DOHH2 (cell line): ENCODE results near the gene APBA2.

Source experiments
- H3F3A ChIP-seq: fragments of 200-600 bp; sonication (generic), shearing (Covaris generic); 2 replicates; pipeline ENCODE4 v1.6.0; 2016; ENCODE audit warnings: antibody characterized with exemption, mild to moderate bottlenecking; ENCODE audit not compliant: control insufficient read depth, insufficient read depth
- H3K27ac ChIP-seq: fragments of 200-600 bp; sonication (generic); 2 replicates; pipeline ENCODE4 v1.5.1; 2014; ENCODE audit warnings: low read depth, mild to moderate bottlenecking, low read length, moderate library complexity
- H3K27me3 ChIP-seq: fragments of 200-600 bp; sonication (generic); 2 replicates; pipeline ENCODE4 v1.6.1; 2014; ENCODE audit warnings: mild to moderate bottlenecking, low read length, mixed read lengths; ENCODE audit not compliant: control insufficient read depth
- H3K36me3 ChIP-seq: fragments of 200-600 bp; sonication (generic); 2 replicates; pipeline ENCODE4 v1.6.1; 2014; ENCODE audit warnings: mild to moderate bottlenecking, low read length, moderate library complexity, mixed read lengths; ENCODE audit not compliant: control insufficient read depth
- H3K4me1 ChIP-seq: fragments of 200-600 bp; sonication (generic); 2 replicates; pipeline ENCODE4 v1.6.1; 2014; ENCODE audit warnings: mild to moderate bottlenecking, low read length, mixed read lengths; ENCODE audit not compliant: control insufficient read depth
- H3K4me2 ChIP-seq: fragments of 200-600 bp; sonication (generic); 2 replicates; pipeline ENCODE4 v1.6.0; 2014; ENCODE audit warnings: mild to moderate bottlenecking, low read length, moderate library complexity
- H3K4me3 ChIP-seq: fragments of 200-600 bp; sonication (generic); 2 replicates; pipeline ENCODE4 v1.5.1; 2014; ENCODE audit warnings: mild to moderate bottlenecking, low read length, mixed read lengths
- H3K79me2 ChIP-seq: fragments of 200-600 bp; sonication (generic); 2 replicates; pipeline ENCODE4 v1.6.1; 2014; ENCODE audit warnings: mild to moderate bottlenecking, low read length, mixed read lengths; ENCODE audit not compliant: control insufficient read depth
- H3K9me2 ChIP-seq: fragments of 200-600 bp; sonication (generic); replicated peaks from 2 replicates; pipeline ENCODE4 v1.6.1; 2014; ENCODE audit warnings: mild to moderate bottlenecking, low read length, mixed read lengths; ENCODE audit not compliant: control insufficient read depth
- H3K9me3 ChIP-seq: fragments of 200-600 bp; sonication (generic); 2 replicates; pipeline ENCODE4 v1.6.1; 2014; ENCODE audit warnings: antibody characterized with exemption, low read length, mixed read lengths; ENCODE audit not compliant: control insufficient read depth, insufficient read depth
- H4K20me1 ChIP-seq: fragments of 200-600 bp; sonication (generic); 2 replicates; pipeline ENCODE4 v1.6.0; 2014; ENCODE audit warnings: low read depth, mild to moderate bottlenecking, antibody characterized with exemption, low read length, moderate library complexity; ENCODE audit not compliant: control insufficient read depth, insufficient read depth
- CTCF ChIP-seq: fragments of 200-600 bp; sonication (generic); IDR thresholded peaks from one replicate; pipeline ENCODE4 v1.5.1; 2014; ENCODE audit warnings: antibody characterized with exemption, mild to moderate bottlenecking, low read depth, low read length; ENCODE audit not compliant: poor library complexity, severe bottlenecking
- EZH2phosphoT487 ChIP-seq: fragments of 200-600 bp; sonication (generic); IDR thresholded peaks from 2 replicates; pipeline ENCODE4 v1.6.1; 2017; ENCODE audit warnings: borderline replicate concordance, mild to moderate bottlenecking, antibody characterized with exemption, low read length, moderate library complexity, mixed read lengths

The APBA2 gene

GRCh38 chr15:28900041-28900891 is 14.5 kb downstream of the APBA2 start:
- Histone ChIP-seq H3K27ac (no peak overlapping the region), H3F3A (no peaks in the 10 kb centered on the region), H3K79me2 (no peaks in the 10 kb centered on the region), H3K4me3 (no peak overlapping the region), H3K9me3 (no peaks in the 10 kb centered on the region), H3K9me2 (no peaks in the 10 kb centered on the region), H3K27me3 (no peaks in the 10 kb centered on the region), H3K36me3 (no peaks in the 10 kb centered on the region), H3K4me1 (no peaks in the 10 kb centered on the region), H4K20me1 (no peaks in the 10 kb centered on the region), H3K4me2 (no peak overlapping the region)
- TF ChIP-seq CTCF (no peak), EZH2phosphoT487 (no peak)

- H3K4me1 ChIP-seq, result no peaks in the 10 kb centered on the region
Measured at GRCh38 chr15:28900892-28901586, 15.3 kb downstream of the APBA2 start.

GRCh38 chr15:28901587-28901980 is 15.8 kb downstream of the APBA2 start:
- Histone ChIP-seq H3K79me2 (no peaks in the 10 kb centered on the region), H3K9me2 (no peaks in the 10 kb centered on the region), H3F3A (no peaks in the 10 kb centered on the region), H3K27me3 (no peaks in the 10 kb centered on the region), H3K4me2 (no peak overlapping the region), H3K9me3 (no peaks in the 10 kb centered on the region), H3K4me3 (no peak overlapping the region), H3K36me3 (no peaks in the 10 kb centered on the region), H3K27ac (no peak overlapping the region), H3K4me1 (no peaks in the 10 kb centered on the region), H4K20me1 (no peaks in the 10 kb centered on the region)
- no peak for TF ChIP-seq CTCF
- no peak for TF ChIP-seq EZH2phosphoT487

More at GRCh38 chr15:28900892-28901586, 15.3 kb downstream of the APBA2 start:
- Histone ChIP-seq H3K9me2 (no peaks in the 10 kb centered on the region), H3K9me3 (no peaks in the 10 kb centered on the region), H3K36me3 (no peaks in the 10 kb centered on the region), H4K20me1 (no peaks in the 10 kb centered on the region), H3K4me3 (no peak overlapping the region), H3F3A (no peaks in the 10 kb centered on the region), H3K79me2 (no peaks in the 10 kb centered on the region), H3K27ac (no peak overlapping the region), H3K4me2 (no peak overlapping the region), H3K27me3 (no peaks in the 10 kb centered on the region)
- TF ChIP-seq EZH2phosphoT487 (no peak), CTCF (no peak)
